Measurements from ENCODE around the gene PRKRA. TPM values are rescaled to one million over a fixed set of nuclear protein-coding genes. Genes with fewer than 3 reads are reported as not detected.

PRKRA gene
- polyA plus RNA-seq, 1 donor from 2014 or later = 91.8 TPM

GRCh38 chr2:178394859-178395258 lies 56.1 kb downstream of the PRKRA start:
- no peaks in the 10 kb centered on the region for H3K9me2 ChIP-seq (ENCODE audit: insufficient read depth, low read length)
- no peaks in the 10 kb centered on the region for H3K9me3 ChIP-seq (ENCODE audit: low read length)
- TF ChIP-seq MXI1 (conservative IDR thresholded peaks at IDR 0.05; ENCODE audit: poor library complexity, severe bottlenecking) = no peak
- no peak for TF ChIP-seq REST (IDR thresholded peaks at IDR 0.05; ENCODE audit: borderline replicate concordance)
- TF ChIP-seq RAD21 (conservative IDR thresholded peaks at IDR 0.05) = no peak
- no peak for TF ChIP-seq SMC3 (conservative IDR thresholded peaks at IDR 0.05; ENCODE audit: poor library complexity)
- no peak for TF ChIP-seq EZH2 (IDR thresholded peaks at IDR 0.05; ENCODE audit: borderline replicate concordance, insufficient read depth, low read length, poor library complexity, severe bottlenecking)
- TF ChIP-seq CTCF (IDR thresholded peaks at IDR 0.05; ENCODE audit: poor library complexity, severe bottlenecking) = no peak
- TF ChIP-seq EP300 (conservative IDR thresholded peaks at IDR 0.05; ENCODE audit: poor library complexity, severe bottlenecking) = no peak
- TF ChIP-seq TAF1 (IDR thresholded peaks at IDR 0.05; ENCODE audit: low read depth) = no peak
- no peak for TF ChIP-seq POLR2AphosphoS5 (IDR thresholded peaks at IDR 0.05)
- no peaks in the 10 kb centered on the region for H3F3A ChIP-seq (ENCODE audit: insufficient read depth, low read length, poor library complexity, severe bottlenecking)
- H3K36me3 ChIP-seq (ENCODE audit: insufficient read depth, low read length) = no peaks in the 10 kb centered on the region
- H3K27ac ChIP-seq (ENCODE audit: low read length) = no peak overlapping the region
- H3K9ac ChIP-seq (ENCODE audit: low read length) = no peak overlapping the region
- no peak overlapping the region for H3K4me2 ChIP-seq (ENCODE audit: low read length)
- H2AFZ ChIP-seq (ENCODE audit: low read depth, low read length) = no peak overlapping the region
- H4K20me1 ChIP-seq (ENCODE audit: insufficient read depth) = no peaks in the 10 kb centered on the region
- no peak overlapping the region for H3K4me3 ChIP-seq (ENCODE audit: low read length)
- H3K27me3 ChIP-seq (ENCODE audit: insufficient read depth, low read depth, low read length) = no peaks in the 10 kb centered on the region
- H3K79me2 ChIP-seq (replicated peaks; ENCODE audit: insufficient read depth, low read length) = no peaks in the 10 kb centered on the region

GRCh38 chr2:178392215-178392614 lies 58.8 kb downstream of the PRKRA start:
- TF ChIP-seq SMC3 (conservative IDR thresholded peaks at IDR 0.05; ENCODE audit: poor library complexity) (no peak), TAF1 (IDR thresholded peaks at IDR 0.05; ENCODE audit: low read depth) (no peak), EP300 (conservative IDR thresholded peaks at IDR 0.05; ENCODE audit: poor library complexity, severe bottlenecking) (no peak), POLR2AphosphoS5 (IDR thresholded peaks at IDR 0.05) (no peak), RAD21 (conservative IDR thresholded peaks at IDR 0.05) (no peak), REST (IDR thresholded peaks at IDR 0.05; ENCODE audit: borderline replicate concordance) (no peak), EZH2 (IDR thresholded peaks at IDR 0.05; ENCODE audit: borderline replicate concordance, insufficient read depth, low read length, poor library complexity, severe bottlenecking) (no peak), CTCF (IDR thresholded peaks at IDR 0.05; ENCODE audit: poor library complexity, severe bottlenecking) (no peak), MXI1 (conservative IDR thresholded peaks at IDR 0.05; ENCODE audit: poor library complexity, severe bottlenecking) (no peak)
- Histone ChIP-seq H3K36me3 (ENCODE audit: insufficient read depth, low read length) (peaks cover 5% of the 10 kb centered on the region), H3K27ac (ENCODE audit: low read length) (no peak overlapping the region)

More at GRCh38 chr2:178392215-178392614, 58.8 kb downstream of the PRKRA start:
- Histone ChIP-seq H3K9ac (ENCODE audit: low read length) (no peak overlapping the region), H2AFZ (ENCODE audit: low read depth, low read length) (no peak overlapping the region), H3K27me3 (ENCODE audit: insufficient read depth, low read depth, low read length) (no peaks in the 10 kb centered on the region), H3K4me2 (ENCODE audit: low read length) (no peak overlapping the region), H3K9me3 (ENCODE audit: low read length) (no peaks in the 10 kb centered on the region), H3K4me3 (ENCODE audit: low read length) (no peak overlapping the region), H3K79me2 (replicated peaks; ENCODE audit: insufficient read depth, low read length) (no peaks in the 10 kb centered on the region), H3K9me2 (ENCODE audit: insufficient read depth, low read length) (no peaks in the 10 kb centered on the region), H3F3A (ENCODE audit: insufficient read depth, low read length, poor library complexity, severe bottlenecking) (no peaks in the 10 kb centered on the region), H4K20me1 (ENCODE audit: insufficient read depth) (no peaks in the 10 kb centered on the region)
